GM12801 (cell line): Measurements from ENCODE around the gene CLOCK.

Source experiments
- TF ChIP-seq, protein P1 (sequence below): IDR thresholded peaks from one replicate; pipeline ENCODE4 v1.5.1; 2011; ENCODE audit warnings: control low read depth; ENCODE audit not compliant: insufficient read length; ENCODE audit errors: extremely low read depth

The CLOCK gene

DNA sequence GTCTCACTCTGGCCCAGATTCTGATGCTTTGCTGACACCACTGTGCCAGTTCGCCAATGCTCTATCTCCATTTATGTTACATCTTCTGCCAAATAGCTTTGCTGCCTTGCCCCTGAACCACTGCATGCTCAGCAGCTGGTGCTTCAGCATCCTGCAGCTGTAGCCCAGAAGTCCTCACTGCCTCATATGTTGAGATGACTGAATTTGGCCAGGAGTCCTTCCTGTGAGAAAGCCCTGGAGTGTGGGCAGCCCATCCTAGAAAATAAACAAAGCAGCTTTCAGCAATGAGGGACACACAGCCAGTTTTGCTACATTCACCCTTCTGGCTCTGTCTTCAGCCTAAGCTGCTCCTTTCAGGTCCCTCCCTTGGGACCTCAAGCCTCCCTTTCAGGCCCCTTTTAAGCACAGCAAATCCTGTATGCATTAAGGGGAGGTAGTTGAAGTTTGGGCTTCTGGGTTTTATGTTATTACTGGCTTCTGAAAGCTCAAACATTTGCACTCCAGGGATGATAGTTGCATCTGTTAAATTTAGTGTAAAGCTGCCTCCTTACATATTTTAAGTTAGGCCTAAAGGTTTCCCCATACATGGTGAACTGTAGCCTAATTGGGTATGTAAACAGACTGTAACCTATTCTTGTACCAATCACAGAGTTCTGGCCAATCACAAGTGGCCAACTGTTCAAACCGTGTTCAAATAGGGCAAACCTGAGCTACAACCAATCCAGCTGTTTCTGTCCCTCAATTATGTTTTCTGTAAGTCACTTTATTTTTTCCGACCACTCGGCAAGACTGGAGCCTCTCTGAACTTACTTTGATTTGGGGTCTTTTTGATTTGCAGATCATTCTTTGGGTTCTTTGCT is 153.0 kb downstream of the CLOCK start:
- TF ChIP-seq, protein P1, sequence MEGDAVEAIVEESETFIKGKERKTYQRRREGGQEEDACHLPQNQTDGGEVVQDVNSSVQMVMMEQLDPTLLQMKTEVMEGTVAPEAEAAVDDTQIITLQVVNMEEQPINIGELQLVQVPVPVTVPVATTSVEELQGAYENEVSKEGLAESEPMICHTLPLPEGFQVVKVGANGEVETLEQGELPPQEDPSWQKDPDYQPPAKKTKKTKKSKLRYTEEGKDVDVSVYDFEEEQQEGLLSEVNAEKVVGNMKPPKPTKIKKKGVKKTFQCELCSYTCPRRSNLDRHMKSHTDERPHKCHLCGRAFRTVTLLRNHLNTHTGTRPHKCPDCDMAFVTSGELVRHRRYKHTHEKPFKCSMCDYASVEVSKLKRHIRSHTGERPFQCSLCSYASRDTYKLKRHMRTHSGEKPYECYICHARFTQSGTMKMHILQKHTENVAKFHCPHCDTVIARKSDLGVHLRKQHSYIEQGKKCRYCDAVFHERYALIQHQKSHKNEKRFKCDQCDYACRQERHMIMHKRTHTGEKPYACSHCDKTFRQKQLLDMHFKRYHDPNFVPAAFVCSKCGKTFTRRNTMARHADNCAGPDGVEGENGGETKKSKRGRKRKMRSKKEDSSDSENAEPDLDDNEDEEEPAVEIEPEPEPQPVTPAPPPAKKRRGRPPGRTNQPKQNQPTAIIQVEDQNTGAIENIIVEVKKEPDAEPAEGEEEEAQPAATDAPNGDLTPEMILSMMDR, result no peak

DNA sequence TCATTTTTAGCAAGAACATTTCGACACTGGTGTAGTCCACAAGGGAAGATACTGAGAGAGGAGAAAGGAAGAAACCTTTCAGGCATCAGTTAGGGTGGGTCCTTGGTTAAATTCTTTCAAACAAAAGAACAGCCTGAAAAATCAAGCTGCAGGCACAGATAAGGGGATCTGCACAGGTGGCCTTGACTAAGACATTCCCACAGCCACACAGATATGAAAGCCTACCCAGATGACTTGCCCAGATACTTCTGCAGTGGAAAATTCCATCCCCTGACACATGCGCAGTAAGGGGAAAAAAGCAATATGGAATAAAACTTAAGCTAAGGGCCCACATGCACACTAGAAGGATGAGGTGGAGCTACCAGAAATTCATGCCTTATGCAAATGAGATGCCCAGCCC is 159.9 kb downstream of the CLOCK start:
- TF ChIP-seq, protein P1, result no peak

DNA sequence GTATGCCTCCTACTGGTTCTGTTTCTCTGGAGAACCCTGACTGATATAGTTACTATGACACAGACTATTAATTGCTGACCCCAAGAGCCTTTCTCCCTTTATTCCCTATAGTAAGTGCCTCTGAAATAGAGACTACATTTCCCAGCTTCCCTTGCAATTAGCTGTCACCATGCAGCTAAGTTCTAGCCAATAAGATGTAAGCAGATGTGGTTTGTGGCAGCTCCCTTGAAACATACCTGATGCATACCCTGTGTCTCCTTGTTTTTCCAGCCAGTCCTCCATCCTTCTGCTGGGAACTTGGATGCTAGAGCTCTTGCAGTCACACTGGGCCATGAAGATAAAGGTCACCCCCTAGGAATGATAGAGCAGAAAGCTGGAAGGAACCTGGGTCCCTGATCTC is 160.6 kb downstream of the CLOCK start:
- TF ChIP-seq, protein P1, result no peak

DNA sequence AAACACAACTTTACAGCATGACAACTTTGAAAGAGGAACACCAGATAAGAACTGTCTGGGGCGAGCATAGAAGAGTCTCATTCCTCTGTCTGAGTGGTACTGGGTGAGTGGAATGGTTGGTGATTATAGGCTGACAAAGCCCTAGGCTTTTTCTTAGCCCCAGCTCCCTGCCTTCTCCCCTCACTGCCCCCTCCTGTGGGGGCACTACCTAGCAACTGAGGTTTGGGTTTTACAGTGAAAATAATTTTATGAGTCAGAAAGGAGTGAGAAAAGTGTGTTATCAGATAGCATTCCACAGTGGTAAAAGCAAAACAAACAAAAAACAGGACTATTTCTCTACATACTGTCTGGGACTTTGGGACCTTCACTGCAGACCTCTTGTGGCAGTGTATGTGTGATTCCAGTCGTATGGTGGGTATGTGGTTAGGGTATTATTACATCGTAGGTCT is 161.5 kb downstream of the CLOCK start:
- TF ChIP-seq, protein P1, result no peak

DNA sequence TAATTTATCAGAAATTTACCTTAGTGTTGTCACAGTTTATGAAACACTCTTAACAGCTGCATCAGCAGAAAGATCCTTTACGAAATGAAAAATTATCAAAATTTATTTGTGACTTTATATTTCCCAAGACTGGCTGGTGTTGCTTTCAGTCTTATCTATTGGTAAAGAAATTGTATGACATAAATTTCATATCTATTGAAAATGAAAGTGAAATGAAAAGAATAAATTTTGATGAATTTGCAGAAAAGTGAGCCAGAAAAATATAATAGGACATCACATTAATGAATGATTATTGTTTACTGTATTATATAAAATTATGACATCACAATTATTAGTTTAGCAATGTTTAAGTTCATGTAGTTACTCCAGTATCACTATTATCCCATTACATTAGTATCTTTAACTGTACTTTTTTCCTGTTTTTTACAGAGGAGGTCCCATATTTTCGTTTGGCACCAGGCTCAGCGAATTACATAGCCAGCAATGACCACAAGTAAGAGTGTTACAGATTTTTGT is 164.2 kb downstream of the CLOCK start:
- TF ChIP-seq, protein P1, result no peak

DNA sequence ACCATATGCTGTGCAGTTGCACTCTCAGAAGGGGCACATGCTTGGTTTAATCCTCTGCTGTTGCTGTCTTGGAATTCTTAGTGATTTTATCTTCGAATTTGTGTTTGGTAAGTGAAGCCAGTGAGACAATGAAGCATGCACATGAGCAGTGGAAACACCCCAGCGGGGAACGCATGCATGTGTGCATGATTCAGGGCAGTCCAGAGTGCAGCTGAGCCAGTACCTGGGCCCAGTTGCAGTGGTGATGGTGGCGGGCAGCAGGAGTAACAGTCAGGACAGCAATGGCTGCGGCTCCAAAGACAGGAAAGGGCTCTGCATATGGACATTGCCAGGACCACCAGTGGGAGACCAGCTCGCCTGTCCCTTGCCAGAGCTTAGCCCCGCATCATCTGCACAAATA is 165.2 kb downstream of the CLOCK start:
- TF ChIP-seq, protein P1, result no peak

DNA sequence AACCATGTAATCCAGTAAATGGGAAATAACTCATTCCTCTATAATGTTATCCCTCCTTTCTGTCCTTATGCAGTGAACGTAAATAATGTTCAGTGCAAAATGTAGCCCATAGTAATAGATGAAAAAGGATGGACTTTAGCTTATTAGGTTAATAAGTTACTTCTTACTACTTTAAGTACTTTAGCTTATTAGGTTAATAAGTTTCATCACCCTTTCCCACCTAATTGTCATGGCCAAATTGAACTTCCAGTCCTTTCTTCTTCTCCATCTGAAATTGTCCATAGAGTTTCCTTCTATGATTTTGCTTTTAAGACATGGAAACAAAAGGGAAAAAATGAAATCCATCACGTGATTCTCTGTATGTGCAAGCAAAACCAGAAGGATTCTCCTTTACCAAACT is 166.1 kb downstream of the CLOCK start:
- TF ChIP-seq, protein P1, result no peak
